CD14-positive monocyte (primary cell): ENCODE results near the gene HPS5. TPM values are rescaled to one million over a fixed set of nuclear protein-coding genes. Genes with fewer than 3 reads are reported as not detected.

Experiments
- DNase-seq, 3 donors: peaks; one replicate each; pipeline ENCODE4 v3.0.0-alpha.2; 2011 to 2022
- H2AFZ ChIP-seq: 2 replicates; pipeline ENCODE4 v1.6.0; 2012; ENCODE audit warnings: mild to moderate bottlenecking, low read depth, low read length, inconsistent platforms; ENCODE audit not compliant: insufficient read depth, poor library complexity, severe bottlenecking
- H3K27ac ChIP-seq, 2 donors: 1 replicate in 1 of 2; 2 replicates in 1 of 2; pipeline ENCODE4 v1.5.1; 2012 to 2013; ENCODE audit warnings: low read length in 2 of 2, control low read depth in 1 of 2, inconsistent platforms in 1 of 2, low read depth in 1 of 2, mild to moderate bottlenecking in 1 of 2
- H3K27me3 ChIP-seq, 2 donors: one replicate each; pipeline versions ENCODE4 v1.6.0 to v1.6.1; 2011 to 2013; ENCODE audit warnings: low read length in 2 of 2; ENCODE audit not compliant: control insufficient read depth in 2 of 2, insufficient read depth in 2 of 2
- H3K36me3 ChIP-seq, 2 donors: replicated peaks in 1 of 2; 1 replicate in 1 of 2; 2 replicates in 1 of 2; pipeline versions ENCODE4 v1.5.1 to v1.6.1; 2012 to 2013; ENCODE audit warnings: low read length in 2 of 2, control low read depth in 1 of 2, inconsistent platforms in 1 of 2, mild to moderate bottlenecking in 1 of 2; ENCODE audit not compliant: insufficient read depth in 2 of 2, control insufficient read depth in 1 of 2
- H3K4me1 ChIP-seq, 2 donors: 1 replicate in 1 of 2; 2 replicates in 1 of 2; pipeline versions ENCODE4 v1.5.1 to v1.6.1; 2012 to 2013; ENCODE audit warnings: low read length in 2 of 2, control low read depth in 1 of 2, inconsistent platforms in 1 of 2, mild to moderate bottlenecking in 1 of 2, moderate library complexity in 1 of 2; ENCODE audit not compliant: insufficient read depth in 2 of 2, control insufficient read depth in 1 of 2
- H3K4me2 ChIP-seq: replicated peaks from 2 replicates; pipeline ENCODE3; 2012; ENCODE audit warnings: low read length, moderate library complexity, mild to moderate bottlenecking; ENCODE audit not compliant: poor library complexity, severe bottlenecking; ENCODE audit errors: extremely low read depth
- H3K4me3 ChIP-seq, 3 experiments: fragments of 200-600 bp in 1 of 3; sonication (generic) in 1 of 3; replicated peaks in 1 of 3; 1 replicate in 2 of 3; 2 replicates in 1 of 3; pipeline ENCODE4 v1.5.1; 2011 to 2013; ENCODE audit warnings: low read length in 3 of 3, mild to moderate bottlenecking in 3 of 3, control low read depth in 2 of 3, low read depth in 2 of 3, inconsistent platforms in 1 of 3, moderate library complexity in 1 of 3
- H3K79me2 ChIP-seq: 2 replicates; pipeline ENCODE4 v1.6.0; 2012; ENCODE audit warnings: mild to moderate bottlenecking, control low read depth, inconsistent platforms, low read length, moderate library complexity; ENCODE audit not compliant: insufficient read depth
- H3K9ac ChIP-seq: 2 replicates; pipeline ENCODE4 v1.6.0; 2017; ENCODE audit warnings: low read length, mild to moderate bottlenecking; ENCODE audit not compliant: insufficient read depth, poor library complexity, severe bottlenecking
- H3K9me3 ChIP-seq, 2 donors: replicated peaks in 1 of 2; 1 replicate in 1 of 2; 2 replicates in 1 of 2; pipeline versions ENCODE4 v1.5.1 to v1.6.1; 2012 to 2013; ENCODE audit warnings: low read length in 2 of 2, control low read depth in 1 of 2; ENCODE audit not compliant: control insufficient read depth in 1 of 2, insufficient read depth in 1 of 2
- H4K20me1 ChIP-seq: 2 replicates; pipeline ENCODE4 v1.6.0; 2012; ENCODE audit warnings: mild to moderate bottlenecking, low read length, control low read depth, moderate library complexity; ENCODE audit not compliant: insufficient read depth
- H3K27ac Mint-ChIP-seq, 7 donors: one replicate each; pipeline ENCODE4 v1.8.0; 2020; ENCODE audit warnings: mild to moderate bottlenecking in 7 of 7, mixed read lengths in 7 of 7, moderate library complexity in 6 of 7, inconsistent platforms in 2 of 7
- H3K27me3 Mint-ChIP-seq, 3 donors: one replicate each; pipeline ENCODE4 v1.8.0; 2021 to 2022; ENCODE audit warnings: low read depth in 3 of 3, mild to moderate bottlenecking in 3 of 3, mixed read lengths in 3 of 3, moderate library complexity in 3 of 3, inconsistent platforms in 1 of 3
- H3K36me3 Mint-ChIP-seq, 2 donors: one replicate each; pipeline ENCODE4 v1.8.0; 2020; ENCODE audit warnings: mixed read lengths in 2 of 2, inconsistent platforms in 1 of 2, mild to moderate bottlenecking in 1 of 2
- H3K4me1 Mint-ChIP-seq: one replicate; pipeline ENCODE4 v1.8.0; 2020; ENCODE audit warnings: mild to moderate bottlenecking, mixed read lengths
- H3K4me3 Mint-ChIP-seq, 2 donors: one replicate each; pipeline ENCODE4 v1.8.0; 2020; ENCODE audit warnings: mild to moderate bottlenecking in 2 of 2, mixed read lengths in 2 of 2, moderate library complexity in 1 of 2
- H3K9me3 Mint-ChIP-seq, 7 donors: one replicate each; pipeline ENCODE4 v1.8.0; 2020 to 2022; ENCODE audit warnings: mixed read lengths in 7 of 7, mild to moderate bottlenecking in 6 of 7, moderate library complexity in 6 of 7, inconsistent platforms in 2 of 7
- CTCF ChIP-seq: fragments of 200-600 bp; IDR thresholded peaks from one replicate; pipeline ENCODE4 v1.8.0; 2022; ENCODE audit warnings: antibody characterized with exemption, mild to moderate bottlenecking
- WGBS: methylation state at CpG from one replicate; pipeline ENCODE4 v1.1.5; 2013; ENCODE audit warnings: missing lambda C conversion rate; ENCODE audit not compliant: insufficient coverage; 5-methylcytosine and 5-hydroxymethylcytosine counted together
- intact Hi-C, 2 donors: fragments of 100-400 bp; cut with micrococcal nuclease; formaldehyde crosslinking; loops; one replicate each; pipeline versions ENCODE4 v1.15.0 to v1.15.1; 2023
- polyA plus RNA-seq, 3 donors: library from polyadenylated mRNA; depleted of rRNA in 1 of 3; unstranded in 2 of 3; stranded (reverse) in 1 of 3; fragments of 300-500 nt in 2 of 3; fragments of >200 nt in 1 of 3; fragmentation: Illumina TruSeq in 2 of 3; gene quantifications; 1 replicate in 2 of 3; 2 replicates in 1 of 3; pipeline ENCODE4 v1.2.3, GENCODE V29; 2012 to 2021

The HPS5 gene
- polyA plus RNA-seq, 3 donors: 11.4 to 17.7 (median 12.9) TPM

- Mint-ChIP-seq H3K9me3 (no peaks in the 10 kb centered on the region), H3K4me3 (peak overlapping the region; percentile 40 to 83), H3K27me3 (peaks cover 0 to 2% (median 0%) of the 10 kb centered on the region in 3 donors), H3K36me3 (peaks cover 22 to 28% of the 10 kb centered on the region in 2 donors), H3K4me1 (peaks cover 46% of the 10 kb centered on the region), H3K27ac (peak overlapping the region; percentile 94 to 99 (median 97))
- Histone ChIP-seq H3K4me2 (peak overlapping the region; percentile 39), H3K9me3 (no peaks in the 10 kb centered on the region), H2AFZ (peak overlapping the region; percentile 24), H3K36me3 (peaks cover 0 to 19% of the 10 kb centered on the region in 2 donors), H3K27ac (peak overlapping the region; percentile 82 to 94), H3K9ac (peak overlapping the region; percentile 50), H3K4me1 (peaks cover 51 to 61% of the 10 kb centered on the region in 2 donors), H4K20me1 (no peaks in the 10 kb centered on the region), H3K79me2 (peaks cover 8% of the 10 kb centered on the region), H3K27me3 (no peaks in the 10 kb centered on the region), H3K4me3 (peak overlapping the region in 2 of 3 experiments; percentile 25)
- WGBS: no CpG with 5 or more reads among the region's 5 CpGs
- intact Hi-C loops: loop anchor here in 1 of 2 donors (5.0 kb wide), 1 partner anchor 45 kb away; the partner anchor contains the start of genes GTF2H1 and HPS5
- TF ChIP-seq CTCF: no peak
- DNase-seq: peak; percentile 87 to 96 (median 94)
Observed at GRCh38 chr11:18277565-18278271, 44.2 kb downstream of the HPS5 start.

DNA sequence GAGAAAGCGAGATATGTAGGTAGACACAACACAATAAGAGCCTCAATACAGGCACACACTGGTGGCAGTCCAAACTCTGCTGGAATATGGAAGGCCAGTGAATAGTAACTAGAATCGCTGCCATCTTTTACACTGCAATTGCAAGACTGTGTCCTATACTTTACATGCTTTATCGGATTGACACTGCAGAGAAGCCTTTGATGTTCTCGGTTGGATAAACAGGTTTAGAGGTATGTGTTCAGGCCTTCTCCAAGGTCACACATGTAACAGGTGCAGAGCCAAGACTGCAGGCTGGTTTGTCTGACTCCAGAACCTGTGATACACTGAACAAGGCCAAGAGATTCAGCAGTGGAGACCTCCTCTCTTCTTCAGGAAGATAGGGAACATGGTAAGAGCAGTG is 50.7 kb downstream of the HPS5 start:
- H3K4me1 Mint-ChIP-seq: peaks cover 8% of the 10 kb centered on the region

More for the DNA sequence above, 50.7 kb downstream of the HPS5 start:
- H3K9me3 ChIP-seq: no peaks in the 10 kb centered on the region
- no peaks in the 10 kb centered on the region for H4K20me1 ChIP-seq
- H3K27me3 Mint-ChIP-seq: peaks cover 0 to 8% (median 2%) of the 10 kb centered on the region in 3 donors
- H3K79me2 ChIP-seq: no peaks in the 10 kb centered on the region
- no peaks in the 10 kb centered on the region for H3K9me3 Mint-ChIP-seq
- 60% methylated on average over 2 of the region's 4 CpGs for WGBS
- intact Hi-C loops: no loop called here
- no peaks in the 10 kb centered on the region for H3K36me3 ChIP-seq
- TF ChIP-seq CTCF: no peak
- H2AFZ ChIP-seq: no peak overlapping the region
- peaks cover 0 to 1% of the 10 kb centered on the region in 2 donors for H3K4me1 ChIP-seq
- no peak overlapping the region for H3K27ac ChIP-seq
- DNase-seq: no peak
- no peak overlapping the region for H3K4me2 ChIP-seq
- H3K27ac Mint-ChIP-seq: peak overlapping the region in 2 of 7 donors; percentile 8 to 51
- no peak overlapping the region for H3K9ac ChIP-seq
- peaks cover 4 to 7% of the 10 kb centered on the region in 2 donors for H3K36me3 Mint-ChIP-seq
- no peaks in the 10 kb centered on the region for H3K27me3 ChIP-seq
- no peak overlapping the region for H3K4me3 Mint-ChIP-seq
- no peak overlapping the region for H3K4me3 ChIP-seq
